A549 (cell line): ENCODE results near the gene WDR43. TPM values are rescaled to one million over a fixed set of nuclear protein-coding genes. Genes with fewer than 3 reads are reported as not detected.

ENCODE experiments used
- ATAC-seq, 2 experiments: fragments of 200-7000 bp in 1 of 2; fragments of >200 bp in 1 of 2; cut with Nextera tagmentation in 1 of 2; cut with Tn5 transposase in 1 of 2; 3 replicates each; pipeline versions ENCODE4 v1.8.0 to v1.9.1; 2018 to 2020; ENCODE audit warnings: mild to moderate bottlenecking in 1 of 2, moderate library complexity in 1 of 2
- CTCF ChIA-PET: fragments of 300-600 bp; sonication (Branson Sonifier 250); formaldehyde crosslinking; extraction: SDS; loops from one replicate; lab custom pipeline; 2021; ENCODE audit warnings: antibody characterized with exemption, inconsistent platforms; lab: Yijun Ruan, JAX
- POLR2A ChIA-PET: fragments of 350-600 bp; formaldehyde crosslinking; extraction: SDS; loops from one replicate; lab custom pipeline; 2021; ENCODE audit warnings: antibody characterized with exemption, inconsistent platforms; lab: Yijun Ruan, JAX
- DNase-seq, 2 experiments: peaks; one replicate each; pipeline versions ENCODE4 v3.0.0 to v3.0.0-alpha.2; 2011 to 2016; ENCODE audit warnings: low read depth in 1 of 2, low spot score in 1 of 2
- FAIRE-seq: peaks from 2 replicates; lab custom pipeline; 2011; peaks lifted over from hg19 to GRCh38; lab: Jason Lieb, UNC
- H3K27ac ChIP-seq, 2 experiments: fragments of >200 bp; sonication (Bioruptor Twin); formaldehyde crosslinking; 3 replicates each; pipeline ENCODE4 v1.5.1; 2016 to 2017
- H3K4me1 ChIP-seq: fragments of >200 bp; sonication (Bioruptor Twin); formaldehyde crosslinking; 3 replicates; pipeline ENCODE4 v1.6.1; 2016
- H3K4me2 ChIP-seq: fragments of >200 bp; sonication (Bioruptor Twin); formaldehyde crosslinking; 3 replicates; pipeline ENCODE4 v1.6.1; 2016
- H3K4me3 ChIP-seq: fragments of >200 bp; sonication (Bioruptor Twin); formaldehyde crosslinking; 3 replicates; pipeline ENCODE4 v1.5.1; 2016
- H3K9me3 ChIP-seq: fragments of >200 bp; sonication (Bioruptor Twin); formaldehyde crosslinking; 3 replicates; pipeline ENCODE4 v1.6.1; 2016
- ATOH8 ChIP-seq: fragments of 250-450 bp; sonication (Bioruptor Pico); IDR thresholded peaks from 2 replicates; pipeline ENCODE4 v1.5.0; 2020; ENCODE audit warnings: low read depth, mild to moderate bottlenecking, moderate library complexity
- BCL3 ChIP-seq: fragments of >200 bp; sonication (Bioruptor Twin); formaldehyde crosslinking; IDR thresholded peaks from 3 replicates; pipeline ENCODE4 v1.6.1; 2016
- CBX2 ChIP-seq: fragments of 200-600 bp; sonication (generic); IDR thresholded peaks from 2 replicates; pipeline ENCODE4 v1.6.1; 2016; ENCODE audit warnings: low read depth, mild to moderate bottlenecking, borderline replicate concordance
- CHD4 ChIP-seq: fragments of 200-600 bp; sonication (generic); IDR thresholded peaks from 2 replicates; pipeline ENCODE4 v1.6.1; 2016; ENCODE audit warnings: antibody characterized with exemption, mild to moderate bottlenecking, borderline replicate concordance
- E2F6 ChIP-seq: IDR thresholded peaks from 2 replicates; pipeline ENCODE4 v1.6.1; 2012; ENCODE audit warnings: low read depth, borderline replicate concordance
- EHMT2 ChIP-seq: fragments of 200-600 bp; sonication (generic); IDR thresholded peaks from 2 replicates; pipeline ENCODE4 v1.6.1; 2016; ENCODE audit warnings: antibody characterized with exemption, low read depth, mild to moderate bottlenecking, moderate library complexity
- ELK1 ChIP-seq: fragments of 150-350 bp; IDR thresholded peaks from 2 replicates; pipeline ENCODE4 v1.6.1; 2014; ENCODE audit warnings: low read depth, mild to moderate bottlenecking, low read length
- FOSB ChIP-seq: fragments of 250-450 bp; sonication (Bioruptor Pico); IDR thresholded peaks from 2 replicates; pipeline ENCODE4 v1.5.0; 2020; ENCODE audit warnings: mild to moderate bottlenecking, moderate library complexity
- HDAC2 ChIP-seq: fragments of 200-600 bp; sonication (generic); IDR thresholded peaks from 2 replicates; pipeline ENCODE4 v1.6.1; 2016
- HES2 ChIP-seq: fragments of >200 bp; sonication (Bioruptor Twin); formaldehyde crosslinking; IDR thresholded peaks from 2 replicates; pipeline ENCODE4 v1.6.1; 2016
- HMGXB4 ChIP-seq: fragments of 250-450 bp; sonication (Bioruptor Pico); IDR thresholded peaks from 2 replicates; pipeline ENCODE4 v1.5.0; 2021; ENCODE audit warnings: mild to moderate bottlenecking, moderate library complexity, borderline replicate concordance
- HOXA7 ChIP-seq: fragments of 250-450 bp; sonication (Bioruptor Pico); IDR thresholded peaks from 2 replicates; pipeline ENCODE4 v1.5.0; 2020; ENCODE audit warnings: mild to moderate bottlenecking, moderate library complexity
- HOXB13 ChIP-seq: fragments of 250-450 bp; sonication (Bioruptor Pico); IDR thresholded peaks from 2 replicates; pipeline ENCODE4 v1.5.0; 2020; ENCODE audit warnings: low read depth, mild to moderate bottlenecking, moderate library complexity
- MYC ChIP-seq: IDR thresholded peaks from 2 replicates; pipeline ENCODE4 v1.6.1; 2012; ENCODE audit warnings: mild to moderate bottlenecking, inconsistent platforms, low read length, improper control_type of control experiment, borderline replicate concordance
- NPAS2 ChIP-seq: fragments of 250-450 bp; sonication (Bioruptor Pico); IDR thresholded peaks from 2 replicates; pipeline ENCODE4 v1.8.0; 2022; ENCODE audit warnings: mild to moderate bottlenecking, moderate library complexity, borderline replicate concordance
- NR3C1 ChIP-seq: fragments of >200 bp; sonication (Bioruptor Twin); formaldehyde crosslinking; IDR thresholded peaks from 3 replicates; pipeline ENCODE4 v1.6.1; 2017
- POLR2A ChIP-seq: IDR thresholded peaks from 2 replicates; pipeline ENCODE4 v1.6.1; 2012; ENCODE audit warnings: mild to moderate bottlenecking, low read length
- POLR2AphosphoS2 ChIP-seq: conservative IDR thresholded peaks from 2 replicates; pipeline ENCODE4 v1.6.1; 2012; ENCODE audit warnings: low read length, improper control_type of control experiment, inconsistent platforms
- RARB ChIP-seq: fragments of 250-450 bp; sonication (Bioruptor Pico); IDR thresholded peaks from 2 replicates; pipeline ENCODE4 v1.8.0; 2021; ENCODE audit warnings: mild to moderate bottlenecking, moderate library complexity
- REST ChIP-seq: fragments of 200-600 bp; sonication (generic); IDR thresholded peaks from 2 replicates; pipeline ENCODE4 v1.6.1; 2016; ENCODE audit warnings: antibody characterized with exemption, mild to moderate bottlenecking, moderate library complexity
- RFX5 ChIP-seq: fragments of 450-650 bp; IDR thresholded peaks from 2 replicates; pipeline ENCODE4 v1.7.1; 2014; ENCODE audit warnings: antibody characterized with exemption, mild to moderate bottlenecking, moderate library complexity
- RNF2 ChIP-seq: fragments of 200-600 bp; sonication (generic); IDR thresholded peaks from 2 replicates; pipeline ENCODE4 v1.6.1; 2016; ENCODE audit warnings: low read depth, mild to moderate bottlenecking, antibody characterized with exemption, moderate library complexity, borderline replicate concordance
- TFCP2L1 ChIP-seq: fragments of 250-450 bp; sonication (Bioruptor Pico); IDR thresholded peaks from 2 replicates; pipeline ENCODE4 v1.5.0; 2021; ENCODE audit warnings: mild to moderate bottlenecking
- ZFP36 ChIP-seq: fragments of 450-650 bp; IDR thresholded peaks from 2 replicates; pipeline ENCODE4 v1.6.1; 2014; ENCODE audit warnings: borderline replicate concordance; ENCODE audit not compliant: partially characterized antibody
- WGBS: methylation state at CpG from one replicate; pipeline ENCODE4 v1.1.6; 2017; ENCODE audit errors: missing lambda C conversion rate; 5-methylcytosine and 5-hydroxymethylcytosine counted together
- polyA plus RNA-seq, 4 experiments: library from polyadenylated mRNA; depleted of rRNA in 3 of 4; stranded (reverse); fragments of >200 nt; fragmentation: RNase III in 1 of 4; extraction: RNeasy Plus Mini Kit Qiagen cat#74134 plus additional on column Dnase treatment in 1 of 4; gene quantifications; 2 replicates in 3 of 4; 3 replicates in 1 of 4; pipeline ENCODE4 v1.2.3, GENCODE V29; 2011 to 2017

WDR43 gene
- polyA plus RNA-seq, 2 of the 4 experiments (the other 2 are of a cell fraction): 71.8 to 256 TPM

- TF ChIP-seq CHD4: no peak
- TF ChIP-seq HDAC2: no peak
- no peak for TF ChIP-seq NR3C1
- TF ChIP-seq FOSB: no peak
- no peak for TF ChIP-seq ZFP36
- TF ChIP-seq CBX2: no peak
- ChIA-PET POLR2A (no interaction called here), CTCF (interaction anchor here (1.4 kb wide), 1 partner anchor 84 kb away, joined by 3 read pairs; no protein-coding TSS in a partner anchor)
- Histone ChIP-seq H3K27ac (no peak overlapping the region), H3K4me1 (peaks cover 58% of the 10 kb centered on the region), H3K4me2 (no peak overlapping the region), H3K9me3 (no peaks in the 10 kb centered on the region), H3K4me3 (no peak overlapping the region)
- WGBS: 77% methylated on average over 4 of the region's 4 CpGs
- FAIRE-seq (no peak), DNase-seq (no peak), ATAC-seq (no peak)
These were observed 11.9 kb downstream of the WDR43 start for GRCh38 chr2:28906376-28906775.

- ATAC-seq (no peak), DNase-seq (no peak), FAIRE-seq (no peak)
- Histone ChIP-seq H3K27ac (no peak overlapping the region), H3K9me3 (no peaks in the 10 kb centered on the region), H3K4me1 (peaks cover 58% of the 10 kb centered on the region), H3K4me3 (no peak overlapping the region), H3K4me2 (no peak overlapping the region)
- CTCF ChIA-PET: no interaction called here
- WGBS: 91% methylated on average over 2 of the region's 2 CpGs
- POLR2A ChIA-PET: no interaction called here
- TF ChIP-seq HOXA7 (CRISPR knock-in tag): peak; percentile 56; the same call in 1 of the 2 replicates
- no peak for TF ChIP-seq MYC
- TF ChIP-seq FOSB: peak; percentile 54; the same call in 1 of the 2 replicates
- TF ChIP-seq TFCP2L1: peak; percentile 80
- TF ChIP-seq RFX5: no peak
These were observed 12.4 kb downstream of the WDR43 start for GRCh38 chr2:28906821-28907220.

- ATAC-seq: peak; percentile 7 to 9; a peak in 1 of 6 replicates
- CTCF ChIA-PET: interaction anchor here (1.1 kb wide), 1 partner anchor 44 kb away, joined by 3 read pairs; no protein-coding TSS in a partner anchor
- no peak for FAIRE-seq
These were observed 13.7 kb downstream of the WDR43 start for GRCh38 chr2:28908172-28908571.

More at GRCh38 chr2:28908172-28908571, 13.7 kb downstream of the WDR43 start:
- no peak overlapping the region for H3K4me2 ChIP-seq
- DNase-seq: no peak
- TF ChIP-seq MYC (no peak), ELK1 (no peak), ZFP36 (no peak), NR3C1 (no peak), RARB (no peak), E2F6 (no peak), ATOH8 (no peak), REST (no peak), HOXB13 (CRISPR knock-in tag) (no peak), EHMT2 (no peak), RNF2 (no peak), POLR2AphosphoS2 (no peak), NPAS2 (no peak), HES2 (no peak), POLR2A (no peak), HMGXB4 (no peak), BCL3 (no peak)
- POLR2A ChIA-PET: interaction anchor here (1.0 kb wide), 1 partner anchor 14 kb away, joined by 4 read pairs; the partner anchor contains the start of gene WDR43
- no peak overlapping the region for H3K27ac ChIP-seq
- H3K9me3 ChIP-seq: no peaks in the 10 kb centered on the region
- peaks cover 47% of the 10 kb centered on the region for H3K4me1 ChIP-seq
- H3K4me3 ChIP-seq: no peak overlapping the region
- WGBS: 0% methylated on average over 1 of the region's 1 CpG
